GM19395 (cell line): ENCODE measurements around the gene CCT3.
"Not testable (repeated sequence)": the region's sequence is repeated elsewhere in the genome, so short reads cannot be mapped to it uniquely, and the experiment has no call there.

Source experiments
- ATAC-seq: cut with Tn5 transposase; IDR thresholded peaks from one replicate; pipeline ENCODE4 v1.9.1; 2021; ENCODE audit warnings: mild to moderate bottlenecking, moderate library complexity; ENCODE audit not compliant: unreplicated experiment

The CCT3 gene

GRCh38 chr1:156337052-156337887 is 822 bp downstream of the CCT3 start:
- ATAC-seq, result no peak

GRCh38 chr1:156336242-156336641 is 1.9 kb downstream of the CCT3 start:
- no peak for ATAC-seq

GRCh38 chr1:156323179-156323578 is 14.9 kb downstream of the CCT3 start:
- not testable (repeated sequence) for ATAC-seq

- no peak for ATAC-seq
Measured at GRCh38 chr1:156320560-156320959, 17.5 kb downstream of the CCT3 start.

GRCh38 chr1:156319664-156320063 is 18.4 kb downstream of the CCT3 start:
- no peak for ATAC-seq

GRCh38 chr1:156316909-156317308 is 21.2 kb downstream of the CCT3 start:
- ATAC-seq, result no peak

- no peak for ATAC-seq
Measured at GRCh38 chr1:156310962-156311361, 27.1 kb downstream of the CCT3 start.

- ATAC-seq, result no peak
Measured at GRCh38 chr1:156308078-156308477, 30.0 kb downstream of the CCT3 start.

- no peak for ATAC-seq
Measured at GRCh38 chr1:156305215-156305614, 32.9 kb downstream of the CCT3 start.

GRCh38 chr1:156303241-156303640 is 34.9 kb downstream of the CCT3 start:
- ATAC-seq, result no peak

- ATAC-seq, result no peak
Measured at GRCh38 chr1:156298852-156299357, 39.2 kb downstream of the CCT3 start, which contains the start of gene VHLL. TSS of gene VHLL (minus strand) at chr1:156299307. CDS start at chr1:156299189, 118 bp downstream.

- ATAC-seq, result no peak
Measured at GRCh38 chr1:156295391-156295947, 42.6 kb downstream of the CCT3 start, which contains the start of gene GLMP. TSS of gene GLMP (minus strand) at chr1:156295679. CDS start at chr1:156295645, 34 bp downstream.

GRCh38 chr1:156293895-156294294 is 44.2 kb downstream of the CCT3 start:
- no peak for ATAC-seq

GRCh38 chr1:156293098-156293434 is 45.0 kb downstream of the CCT3 start:
- no peak for ATAC-seq

- peak; percentile 56 for ATAC-seq
Measured at GRCh38 chr1:156291226-156292061, 46.6 kb downstream of the CCT3 start.

- no peak for ATAC-seq
Measured at GRCh38 chr1:156289857-156290256, 48.2 kb downstream of the CCT3 start.

- ATAC-seq, result no peak
Measured at GRCh38 chr1:156286061-156286460, 52.0 kb downstream of the CCT3 start.

GRCh38 chr1:156285437-156285836 is 52.7 kb downstream of the CCT3 start:
- no peak for ATAC-seq

- ATAC-seq, result no peak
Measured at GRCh38 chr1:156284757-156285156, 53.3 kb downstream of the CCT3 start.

GRCh38 chr1:156284112-156284511 is 54.0 kb downstream of the CCT3 start, which contains the start of gene TMEM79:
TSS of gene TMEM79 (plus strand) at chr1:156284325. CDS start at chr1:156285227, 902 bp downstream.
- no peak for ATAC-seq

GRCh38 chr1:156283521-156283920 is 54.6 kb downstream of the CCT3 start:
- ATAC-seq, result no peak
